Skeletal muscle tissue (tissue), 4 donors: Measurements from ENCODE around the gene PTH. TPM values are rescaled to one million over a fixed set of nuclear protein-coding genes. Genes with fewer than 3 reads are reported as not detected.

Experiments used
- H3K27ac ChIP-seq: one replicate; pipeline ENCODE4 v1.7.0; 2013; ENCODE audit warnings: mild to moderate bottlenecking, low read depth, low read length, inconsistent platforms
- H3K27me3 ChIP-seq, 3 donors: one replicate each; pipeline ENCODE4 v1.7.0; 2013; ENCODE audit warnings: low read length in 3 of 3; ENCODE audit not compliant: control insufficient read depth in 3 of 3, insufficient read depth in 3 of 3
- H3K36me3 ChIP-seq, 3 donors: one replicate each; pipeline ENCODE4 v1.7.0; 2013; ENCODE audit warnings: low read length in 3 of 3; ENCODE audit not compliant: control insufficient read depth in 3 of 3, insufficient read depth in 3 of 3
- H3K4me1 ChIP-seq, 3 donors: one replicate each; pipeline ENCODE4 v1.7.0; 2013; ENCODE audit warnings: low read length in 3 of 3, mild to moderate bottlenecking in 3 of 3; ENCODE audit not compliant: control insufficient read depth in 3 of 3, insufficient read depth in 3 of 3
- H3K4me3 ChIP-seq, 3 donors: one replicate each; pipeline ENCODE4 v1.7.0; 2013; ENCODE audit warnings: low read length in 3 of 3
- H3K9ac ChIP-seq, 3 donors: one replicate each; pipeline ENCODE4 v1.7.0; 2013; ENCODE audit warnings: low read length in 3 of 3, mild to moderate bottlenecking in 3 of 3, moderate library complexity in 2 of 3, low read depth in 1 of 3
- H3K9me3 ChIP-seq, 3 donors: one replicate each; pipeline ENCODE4 v1.7.0; 2013; ENCODE audit warnings: low read length in 3 of 3; ENCODE audit not compliant: control insufficient read depth in 3 of 3
- total RNA-seq: library from RNA; depleted of rRNA; stranded (reverse); fragments of >200 nt; gene quantifications from one replicate; pipeline ENCODE4 v1.2.3, GENCODE V29; 2014
- donor health status: Osteomylitis.

PTH gene
- total RNA-seq, 1 donor from 2014 or later: not detected

DNA sequence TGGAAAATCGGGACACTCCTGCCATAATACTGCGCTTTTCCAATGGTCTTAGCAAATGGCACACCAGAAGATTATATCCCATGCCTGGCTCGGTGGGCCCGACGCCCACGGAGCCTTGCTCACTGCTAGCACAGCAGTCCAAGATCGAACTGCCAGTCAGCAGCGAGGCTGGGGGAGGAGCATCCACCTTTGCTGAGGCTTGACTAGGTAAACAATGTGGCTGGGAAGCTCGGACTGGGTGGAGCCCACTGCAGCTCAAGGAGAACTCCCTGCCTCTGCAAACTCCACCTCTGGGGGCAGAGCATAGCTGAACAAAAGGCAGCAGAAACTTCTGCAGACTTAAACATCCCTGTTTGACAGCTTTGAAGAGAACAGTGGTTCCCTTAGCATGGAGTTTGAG is 15.6 kb downstream of the PTH start:
- Histone ChIP-seq H3K4me3 (no peak overlapping the region), H3K9ac (no peak overlapping the region), H3K27me3 (no peaks in the 10 kb centered on the region), H3K36me3 (no peaks in the 10 kb centered on the region), H3K9me3 (peaks cover 0 to 2% (median 0%) of the 10 kb centered on the region in 3 donors), H3K27ac (no peak overlapping the region), H3K4me1 (no peaks in the 10 kb centered on the region)

DNA sequence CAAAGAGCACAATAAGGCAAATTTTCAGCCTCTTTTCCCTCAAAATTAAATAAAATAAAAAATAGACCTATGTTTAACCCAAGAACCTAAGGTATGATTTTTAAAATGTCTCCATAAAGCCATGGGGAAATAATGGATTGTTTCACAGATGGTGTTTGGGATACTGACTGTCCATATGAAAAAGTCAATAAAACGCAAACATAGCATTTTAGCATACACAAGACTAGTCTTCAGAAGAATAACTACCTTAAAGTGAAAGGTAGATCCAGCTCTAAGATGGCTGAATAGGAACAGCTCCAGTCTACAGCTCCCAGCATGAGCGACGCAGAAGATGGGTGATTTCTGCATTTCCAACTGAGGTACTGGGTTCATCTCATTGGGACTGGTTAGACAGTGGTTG is 16.1 kb downstream of the PTH start:
- no peaks in the 10 kb centered on the region for H3K27me3 ChIP-seq
- no peak overlapping the region for H3K4me3 ChIP-seq
- no peaks in the 10 kb centered on the region for H3K36me3 ChIP-seq
- H3K27ac ChIP-seq: no peak overlapping the region
- no peak overlapping the region for H3K9ac ChIP-seq
- H3K9me3 ChIP-seq: no peaks in the 10 kb centered on the region
- H3K4me1 ChIP-seq: no peaks in the 10 kb centered on the region

DNA sequence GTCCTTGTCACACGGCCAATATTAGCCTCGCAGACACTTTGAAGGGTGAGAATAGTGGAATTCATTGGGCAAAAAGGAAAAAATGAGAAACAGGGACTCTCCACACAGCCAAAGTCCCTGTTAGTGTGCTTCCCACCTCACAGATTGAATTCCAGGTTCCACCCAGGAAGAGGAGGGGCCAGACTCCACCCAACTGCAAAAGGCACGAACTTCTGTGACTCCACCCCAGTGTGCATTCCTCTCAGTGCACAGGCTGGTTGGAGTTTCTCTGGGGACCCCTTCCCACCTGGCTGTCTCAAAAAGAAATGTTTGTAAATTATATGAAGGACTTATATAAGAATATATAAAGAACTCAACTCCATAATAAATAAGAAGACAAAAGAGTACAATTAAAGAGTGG is 20.7 kb downstream of the PTH start:
- Histone ChIP-seq H3K27me3 (no peaks in the 10 kb centered on the region), H3K4me1 (no peaks in the 10 kb centered on the region), H3K27ac (no peak overlapping the region), H3K9ac (no peak overlapping the region), H3K4me3 (no peak overlapping the region), H3K9me3 (no peaks in the 10 kb centered on the region), H3K36me3 (no peaks in the 10 kb centered on the region)

DNA sequence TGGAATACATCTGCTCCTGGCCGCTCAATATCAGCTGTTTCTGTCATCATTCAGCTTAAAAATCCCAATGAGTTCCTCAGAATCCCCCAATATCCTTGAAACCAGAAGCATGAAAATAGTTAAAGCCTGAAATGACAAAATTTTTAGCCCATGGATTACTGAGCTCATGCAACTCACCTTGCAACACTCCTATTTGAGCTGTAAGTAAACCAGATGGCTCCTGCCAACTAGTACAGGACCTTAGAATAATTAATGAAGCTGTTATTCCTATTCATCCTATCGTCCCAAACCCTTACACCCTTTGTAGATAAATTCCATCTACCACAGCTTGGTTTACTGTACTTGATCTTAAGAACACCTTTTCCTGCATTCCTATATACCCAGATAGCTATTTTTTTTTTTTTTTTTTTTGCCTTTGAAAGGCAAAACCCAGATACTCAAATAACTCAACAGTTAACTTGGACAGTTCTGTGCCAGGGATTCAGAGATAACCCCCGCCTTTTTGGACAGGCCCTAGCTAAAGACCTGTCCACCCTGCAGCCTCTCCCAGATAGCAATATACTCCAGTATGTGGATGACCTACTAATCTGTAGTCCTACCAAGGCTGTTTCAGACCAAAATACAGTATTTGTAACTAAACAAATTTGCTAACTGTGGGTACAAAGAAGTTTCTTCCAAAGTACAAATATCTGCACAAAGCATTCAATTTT is 22.6 kb downstream of the PTH start:
- Histone ChIP-seq H3K9me3 (no peaks in the 10 kb centered on the region), H3K9ac (no peak overlapping the region), H3K4me1 (no peaks in the 10 kb centered on the region), H3K27me3 (peaks cover 0 to 4% (median 0%) of the 10 kb centered on the region in 3 donors), H3K4me3 (no peak overlapping the region), H3K27ac (no peak overlapping the region), H3K36me3 (no peaks in the 10 kb centered on the region)

DNA sequence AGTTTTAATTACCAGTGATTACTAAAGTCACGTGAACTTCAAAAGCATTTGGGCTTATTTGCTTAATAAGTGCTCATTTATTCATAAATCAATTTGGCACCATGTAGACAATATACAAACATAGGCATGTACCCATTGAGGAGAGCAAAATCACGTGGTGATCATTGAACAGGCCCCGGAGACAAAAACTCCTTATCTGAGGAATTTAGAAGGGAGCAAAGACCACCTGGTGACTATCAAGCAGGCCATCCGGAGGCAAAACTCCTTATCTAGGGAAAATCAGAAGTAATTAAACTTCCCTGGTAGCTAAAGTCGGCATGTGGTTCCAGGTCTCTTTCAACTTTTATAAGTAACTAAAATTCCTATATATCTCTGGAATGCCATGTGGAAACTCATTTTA is 27.0 kb downstream of the PTH start:
- Histone ChIP-seq H3K9me3 (no peaks in the 10 kb centered on the region), H3K27me3 (peaks cover 0 to 4% (median 0%) of the 10 kb centered on the region in 3 donors), H3K4me1 (peaks cover 2 to 4% (median 2%) of the 10 kb centered on the region in 3 donors), H3K36me3 (no peaks in the 10 kb centered on the region), H3K27ac (no peak overlapping the region), H3K9ac (no peak overlapping the region), H3K4me3 (no peak overlapping the region)

DNA sequence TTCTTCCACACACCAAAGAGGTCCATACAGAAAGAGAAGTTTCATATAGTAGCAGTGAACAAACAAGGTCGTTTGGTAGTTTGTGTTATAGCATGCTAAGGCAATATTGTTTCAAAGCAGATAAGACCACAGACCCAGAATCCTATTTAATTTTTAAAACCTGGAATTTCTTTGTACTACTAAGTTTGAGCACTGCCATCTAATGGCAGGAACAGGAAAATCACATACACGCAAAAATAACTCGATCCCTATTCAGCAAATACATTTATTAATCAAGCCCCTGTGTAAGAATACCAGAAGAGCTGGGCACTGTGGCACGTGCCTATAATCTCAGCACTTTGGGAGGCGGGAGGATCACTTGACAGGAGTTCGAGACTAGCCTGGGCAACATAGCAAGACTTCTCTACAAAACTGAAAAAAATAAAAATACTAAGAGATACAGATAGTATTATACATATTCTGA is 29.9 kb downstream of the PTH start:
- Histone ChIP-seq H3K4me3 (peak overlapping the region in 1 of 3 donors; percentile 38), H3K9me3 (no peaks in the 10 kb centered on the region), H3K27me3 (peaks cover 0 to 4% (median 0%) of the 10 kb centered on the region in 3 donors), H3K27ac (no peak overlapping the region), H3K9ac (peak overlapping the region in 2 of 3 donors; percentile 18 to 58), H3K4me1 (peaks cover 10 to 14% (median 12%) of the 10 kb centered on the region in 3 donors), H3K36me3 (no peaks in the 10 kb centered on the region)

DNA sequence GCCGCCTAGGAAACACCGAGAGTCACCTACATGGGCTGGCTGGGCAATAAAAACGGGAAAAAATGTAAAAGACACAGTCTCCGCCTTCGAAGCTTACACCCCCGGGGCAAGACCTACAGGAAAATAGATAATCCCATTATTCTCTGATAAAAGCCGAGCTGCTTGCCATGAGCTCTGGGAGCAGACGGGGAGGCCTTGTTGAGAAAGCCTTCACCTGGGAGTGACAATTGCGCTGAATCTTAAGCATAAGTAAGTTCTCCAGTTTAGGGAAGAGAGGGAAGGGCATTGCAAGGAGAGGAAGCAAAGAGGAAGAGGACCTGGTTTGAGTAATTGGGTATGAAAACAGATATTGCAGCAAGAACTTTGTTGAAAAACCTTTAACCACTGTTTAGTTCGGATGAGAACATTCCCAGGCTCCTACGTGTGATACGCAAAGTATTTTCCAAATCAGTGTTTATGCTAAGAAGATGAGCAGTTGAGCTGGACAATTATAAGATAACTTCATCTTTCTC is 32.0 kb downstream of the PTH start:
- H3K9ac ChIP-seq: peak overlapping the region; percentile 86 to 90 (median 90)
- no peaks in the 10 kb centered on the region for H3K27me3 ChIP-seq
- no peaks in the 10 kb centered on the region for H3K36me3 ChIP-seq
- H3K9me3 ChIP-seq: no peaks in the 10 kb centered on the region
- H3K4me1 ChIP-seq: peaks cover 10 to 14% (median 12%) of the 10 kb centered on the region in 3 donors
- peak overlapping the region; percentile 82 for H3K27ac ChIP-seq
- peak overlapping the region; percentile 90 to 98 (median 93) for H3K4me3 ChIP-seq

DNA sequence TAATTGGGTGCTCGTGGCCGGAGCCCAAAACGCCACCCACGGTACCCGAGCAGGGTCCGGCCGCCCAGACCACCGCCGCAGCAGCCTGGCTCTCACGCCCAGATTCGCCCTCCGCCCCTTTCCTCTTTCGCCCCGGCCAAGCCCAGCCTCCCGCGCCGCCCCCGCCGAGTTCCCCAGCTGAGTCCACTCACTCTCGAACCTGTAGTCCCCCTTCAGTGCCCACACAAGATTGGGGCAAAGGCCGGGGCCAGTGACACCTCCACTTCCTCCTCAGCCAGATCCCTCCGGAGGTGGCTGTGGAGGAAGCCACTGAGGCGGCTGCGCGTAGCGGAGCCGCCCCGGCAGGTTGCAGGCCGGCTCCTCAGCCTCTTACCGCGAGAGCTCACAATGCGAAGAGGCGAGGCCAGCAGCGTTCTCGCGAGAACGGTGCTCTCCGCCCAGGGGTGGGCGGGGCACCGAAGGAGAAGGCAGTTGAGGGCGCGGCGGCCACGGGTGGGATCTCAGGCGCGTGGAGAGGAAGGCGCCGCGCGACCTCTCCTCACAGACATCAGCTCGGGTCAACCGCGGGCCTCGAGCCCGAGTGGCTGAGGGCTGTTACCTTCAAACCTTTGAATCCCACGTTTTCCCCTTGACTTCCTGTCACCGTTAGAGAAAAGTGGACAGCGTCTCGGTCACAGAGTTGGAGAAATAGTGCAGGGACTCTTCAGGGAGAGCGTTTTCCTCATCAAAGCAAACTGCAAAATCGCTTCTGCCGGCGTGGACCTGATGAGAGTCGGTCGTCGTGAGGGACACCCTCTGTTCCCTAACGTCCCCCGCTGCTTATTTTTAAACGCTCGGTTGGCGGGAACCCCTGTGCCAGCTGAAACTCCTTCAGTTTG is 32.7 kb downstream of the PTH start, which contains the start of gene BTBD10:
Gene BTBD10 (minus strand): TSS at position 322 of the 878 bp plus-strand sequence. CDS start 18,098 bp downstream, outside the sequence.
- H3K4me3 ChIP-seq: peak within 1 kb of the TSS; percentile 90 to 98 (median 93)
- H3K9me3 ChIP-seq: no peaks in the 10 kb centered on the region
- H3K27ac ChIP-seq: peak within 1 kb of the TSS; percentile 82
- no peaks in the 10 kb centered on the region for H3K36me3 ChIP-seq
- no peaks in the 10 kb centered on the region for H3K27me3 ChIP-seq
- H3K9ac ChIP-seq: peak within 1 kb of the TSS; percentile 86 to 90 (median 90)
- H3K4me1 ChIP-seq: peaks cover 10 to 14% (median 12%) of the 10 kb centered on the region in 3 donors

DNA sequence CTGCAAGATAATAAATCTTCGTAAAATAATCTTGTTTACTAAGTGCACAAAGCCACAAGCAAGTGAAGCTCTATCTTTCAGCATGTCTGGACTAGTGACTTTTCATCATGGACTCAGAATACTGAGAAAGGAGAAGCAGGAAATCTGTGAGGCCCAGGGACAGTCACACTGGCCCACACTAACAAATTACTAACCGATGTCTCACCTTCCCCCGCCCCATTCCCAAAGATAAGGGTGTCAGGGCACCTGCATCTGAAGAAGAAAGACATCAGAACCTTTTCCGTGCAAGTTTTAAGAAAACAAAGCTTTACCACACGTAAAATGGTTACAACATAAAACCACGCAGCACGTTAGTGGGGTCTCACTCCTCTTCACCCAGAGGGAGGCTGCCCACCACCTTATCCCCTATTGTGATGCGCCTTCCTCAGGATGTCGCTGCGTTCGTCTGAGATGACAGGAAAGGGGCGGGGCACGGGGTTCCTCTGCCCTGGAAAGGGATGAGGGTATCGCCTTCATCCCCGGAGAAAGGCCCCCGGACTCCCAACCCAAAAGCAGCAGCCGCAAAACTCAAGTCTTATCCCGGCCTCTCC is 33.4 kb downstream of the PTH start:
- no peaks in the 10 kb centered on the region for H3K36me3 ChIP-seq
- no peaks in the 10 kb centered on the region for H3K9me3 ChIP-seq
- H3K4me1 ChIP-seq: peaks cover 10 to 14% (median 12%) of the 10 kb centered on the region in 3 donors
- H3K27ac ChIP-seq: peak overlapping the region; percentile 82
- peak overlapping the region; percentile 79 to 90 (median 90) for H3K9ac ChIP-seq
- H3K4me3 ChIP-seq: peak overlapping the region; percentile 90 to 98 (median 93)
- H3K27me3 ChIP-seq: no peaks in the 10 kb centered on the region
